Type B pancreatic cell (in vitro differentiated cells): ENCODE measurements around the gene ARHGAP23. TPM values are rescaled to one million over a fixed set of nuclear protein-coding genes. Genes with fewer than 3 reads are reported as not detected.
A peak's percentile ranks its signal among the peaks of the same experiment; 100 is the strongest.

Experiments used
- DNase-seq: peaks from one replicate; pipeline ENCODE4 v3.0.0; 2021; ENCODE audit warnings: mixed read lengths; ENCODE audit not compliant: unreplicated experiment; ENCODE audit errors: extremely low spot score
- H3K27ac Mint-ChIP-seq: 2 replicates; pipeline ENCODE4 v1.8.0; 2021; ENCODE audit warnings: mild to moderate bottlenecking, mixed read lengths
- H3K27me3 Mint-ChIP-seq: 2 replicates; pipeline ENCODE4 v1.8.0; 2021; ENCODE audit warnings: mixed read lengths
- H3K36me3 Mint-ChIP-seq: 2 replicates; pipeline ENCODE4 v1.8.0; 2021; ENCODE audit warnings: mixed read lengths
- H3K4me1 Mint-ChIP-seq: one replicate; pipeline ENCODE4 v1.8.0; 2021; ENCODE audit warnings: mixed read lengths; ENCODE audit not compliant: unreplicated experiment
- H3K4me3 Mint-ChIP-seq: 2 replicates; pipeline ENCODE4 v1.8.0; 2021; ENCODE audit warnings: mild to moderate bottlenecking, mixed read lengths
- H3K9me3 Mint-ChIP-seq: 2 replicates; pipeline ENCODE4 v1.8.0; 2021; ENCODE audit warnings: mixed read lengths
- CTCF ChIP-seq: fragments of 200-600 bp; sonication (generic); conservative IDR thresholded peaks from 2 replicates; pipeline ENCODE4 v1.5.0; 2021; ENCODE audit warnings: antibody characterized with exemption, mild to moderate bottlenecking
- total RNA-seq: library from RNA; stranded (reverse); gene quantifications from 2 replicates; pipeline ENCODE4 v1.2.1, GENCODE V29; 2021; ENCODE audit warnings: low replicate concordance

Gene ARHGAP23
- total RNA-seq, 1 donor from 2014 or later = 114 TPM

- Mint-ChIP-seq H3K36me3 (peaks cover 8% of the 10 kb centered on the region), H3K27ac (peak overlapping the region; percentile 61), H3K4me3 (no peak overlapping the region), H3K27me3 (peaks cover 17% of the 10 kb centered on the region), H3K4me1 (peaks cover 43% of the 10 kb centered on the region), H3K9me3 (no peaks in the 10 kb centered on the region)
- DNase-seq = no peak
- TF ChIP-seq CTCF = no peak
Measured at GRCh38 chr17:38448208-38448771, 20.0 kb downstream of the ARHGAP23 start.

GRCh38 chr17:38449364-38449763 is 21.1 kb downstream of the ARHGAP23 start:
- no peak for DNase-seq
- H3K27me3 Mint-ChIP-seq = peaks cover 18% of the 10 kb centered on the region

GRCh38 chr17:38450557-38451029 is 22.3 kb downstream of the ARHGAP23 start:
- Mint-ChIP-seq H3K27me3 (peaks cover 25% of the 10 kb centered on the region), H3K27ac (peak overlapping the region; percentile 98), H3K4me3 (peak overlapping the region; percentile 89), H3K9me3 (no peaks in the 10 kb centered on the region), H3K4me1 (peaks cover 44% of the 10 kb centered on the region), H3K36me3 (peaks cover 8% of the 10 kb centered on the region)
- DNase-seq = no peak
- no peak for TF ChIP-seq CTCF

More at GRCh38 chr17:38449364-38449763, 21.1 kb downstream of the ARHGAP23 start:
- TF ChIP-seq CTCF = no peak
- peaks cover 38% of the 10 kb centered on the region for H3K4me1 Mint-ChIP-seq
- H3K36me3 Mint-ChIP-seq = peaks cover 8% of the 10 kb centered on the region
- peak overlapping the region; percentile 81 for H3K4me3 Mint-ChIP-seq
- no peaks in the 10 kb centered on the region for H3K9me3 Mint-ChIP-seq
- H3K27ac Mint-ChIP-seq = peak overlapping the region; percentile 96

GRCh38 chr17:38451030-38451839 is 23.0 kb downstream of the ARHGAP23 start:
- Mint-ChIP-seq H3K4me3 (peak overlapping the region; percentile 89), H3K9me3 (no peaks in the 10 kb centered on the region), H3K27ac (peak overlapping the region; percentile 98), H3K36me3 (peaks cover 8% of the 10 kb centered on the region), H3K4me1 (peaks cover 48% of the 10 kb centered on the region), H3K27me3 (peaks cover 29% of the 10 kb centered on the region)
- no peak for DNase-seq
- no peak for TF ChIP-seq CTCF

GRCh38 chr17:38451840-38452529 is 23.7 kb downstream of the ARHGAP23 start:
- Mint-ChIP-seq H3K4me3 (peak overlapping the region; percentile 89), H3K27ac (peak overlapping the region; percentile 98), H3K36me3 (peaks cover 8% of the 10 kb centered on the region), H3K4me1 (peaks cover 53% of the 10 kb centered on the region), H3K9me3 (no peaks in the 10 kb centered on the region), H3K27me3 (peaks cover 32% of the 10 kb centered on the region)
- DNase-seq = no peak
- no peak for TF ChIP-seq CTCF
